B cell (primary cell): ENCODE results near the gene GMPPA.

Experiments
- EZH2 ChIP-seq: IDR thresholded peaks from 2 replicates; pipeline ENCODE4 v1.6.1; 2012; ENCODE audit warnings: borderline replicate concordance, low read depth, mild to moderate bottlenecking, moderate library complexity, low read length; ENCODE audit not compliant: insufficient read depth, poor library complexity, severe bottlenecking
- TF ChIP-seq, protein P1 (sequence below): fragments of 200-600 bp; IDR thresholded peaks from one replicate; pipeline ENCODE4 v1.8.0; 2022; ENCODE audit warnings: antibody characterized with exemption, mild to moderate bottlenecking

- TF ChIP-seq, protein P1, sequence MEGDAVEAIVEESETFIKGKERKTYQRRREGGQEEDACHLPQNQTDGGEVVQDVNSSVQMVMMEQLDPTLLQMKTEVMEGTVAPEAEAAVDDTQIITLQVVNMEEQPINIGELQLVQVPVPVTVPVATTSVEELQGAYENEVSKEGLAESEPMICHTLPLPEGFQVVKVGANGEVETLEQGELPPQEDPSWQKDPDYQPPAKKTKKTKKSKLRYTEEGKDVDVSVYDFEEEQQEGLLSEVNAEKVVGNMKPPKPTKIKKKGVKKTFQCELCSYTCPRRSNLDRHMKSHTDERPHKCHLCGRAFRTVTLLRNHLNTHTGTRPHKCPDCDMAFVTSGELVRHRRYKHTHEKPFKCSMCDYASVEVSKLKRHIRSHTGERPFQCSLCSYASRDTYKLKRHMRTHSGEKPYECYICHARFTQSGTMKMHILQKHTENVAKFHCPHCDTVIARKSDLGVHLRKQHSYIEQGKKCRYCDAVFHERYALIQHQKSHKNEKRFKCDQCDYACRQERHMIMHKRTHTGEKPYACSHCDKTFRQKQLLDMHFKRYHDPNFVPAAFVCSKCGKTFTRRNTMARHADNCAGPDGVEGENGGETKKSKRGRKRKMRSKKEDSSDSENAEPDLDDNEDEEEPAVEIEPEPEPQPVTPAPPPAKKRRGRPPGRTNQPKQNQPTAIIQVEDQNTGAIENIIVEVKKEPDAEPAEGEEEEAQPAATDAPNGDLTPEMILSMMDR, result no peak
- TF ChIP-seq EZH2, result no peak
These were observed 57.7 kb downstream of the GMPPA start for GRCh38 chr2:219556413-219556812.
